HCT116 (cell line): ENCODE results near the gene SYNJ2. TPM values are rescaled to one million over a fixed set of nuclear protein-coding genes. Genes with fewer than 3 reads are reported as not detected.

Experiments used
- ATAC-seq: fragments of 200-7000 bp; cut with Tn5 transposase; 2 replicates; pipeline ENCODE4 v1.9.1; 2020; ENCODE audit warnings: mild to moderate bottlenecking, moderate library complexity
- BruUV-seq: library from RNA; stranded (reverse); fragments of 400-500 nt; replicated peaks from 2 replicates; lab custom pipeline; 2021; lab: Mats Ljungman, UMichigan
- CTCF ChIA-PET: fragments of 300-600 bp; sonication (Branson Sonifier 250); formaldehyde crosslinking; loops from one replicate; lab custom pipeline; 2021; ENCODE audit warnings: antibody characterized with exemption; lab: Charles Lee
- POLR2A ChIA-PET: fragments of 300-600, 350-600 bp; sonication (Branson Sonifier 250); formaldehyde crosslinking; loops from one replicate; lab custom pipeline; 2021; ENCODE audit warnings: antibody characterized with exemption; lab: Charles Lee
- RAD21 ChIA-PET, 2 experiments: fragments of 300-600 bp; sonication (Branson Sonifier 250); formaldehyde crosslinking; loops; one replicate each; lab custom pipeline; 2023; ENCODE audit warnings: low total read pairs in 2 of 2; ENCODE audit not compliant: uncharacterized antibody in 2 of 2, unreplicated experiment in 2 of 2, low non-redundant PET in 1 of 2; lab: Charles Lee
- DNase-seq: peaks from one replicate; pipeline ENCODE4 v3.0.0-alpha.2; 2010; ENCODE audit warnings: low read depth, low spot score
- H2AFZ ChIP-seq: fragments of 200-600 bp; shearing (Covaris generic), sonication (generic); 2 replicates; pipeline ENCODE4 v1.6.1; 2017; ENCODE audit warnings: low read depth, mixed run types, mixed read lengths, antibody characterized with exemption, low read length; ENCODE audit not compliant: poor library complexity, severe bottlenecking
- H3K27ac ChIP-seq: 2 replicates; pipeline ENCODE4 v1.5.1; 2012; ENCODE audit warnings: low read depth, low read length
- H3K27me3 ChIP-seq: fragments of 200-600 bp; sonication (generic); 2 replicates; pipeline ENCODE4 v1.6.1; 2016; ENCODE audit warnings: mixed run types, low read length, mixed read lengths; ENCODE audit not compliant: insufficient read depth
- H3K36me3 ChIP-seq, 2 experiments: fragments of 200-500 bp in 1 of 2; fragments of 200-600 bp in 1 of 2; sonication (Bioruptor generic) in 1 of 2; sonication (generic) in 1 of 2; 2 replicates each; pipeline versions ENCODE4 v1.5.1 to v1.6.1; 2014 to 2016; ENCODE audit warnings: low read length in 2 of 2, inconsistent platforms in 1 of 2, mixed read lengths in 1 of 2, mixed run types in 1 of 2; ENCODE audit not compliant: insufficient read depth in 2 of 2, control insufficient read depth in 1 of 2
- H3K4me1 ChIP-seq, 2 experiments: fragments of 200-600 bp in 1 of 2; sonication (generic) in 1 of 2; 2 replicates each; pipeline versions ENCODE4 v1.5.1 to v1.6.1; 2012 to 2017; ENCODE audit warnings: low read length in 2 of 2, inconsistent platforms in 1 of 2, mild to moderate bottlenecking in 1 of 2, mixed read lengths in 1 of 2, mixed run types in 1 of 2, moderate library complexity in 1 of 2; ENCODE audit not compliant: insufficient read depth in 2 of 2, control insufficient read depth in 1 of 2
- H3K4me2 ChIP-seq: fragments of 200-600 bp; sonication (generic); 2 replicates; pipeline ENCODE4 v1.6.1; 2017; ENCODE audit warnings: mixed run types, low read length, mixed read lengths
- H3K4me3 ChIP-seq, 2 experiments: fragments of 200-600 bp in 1 of 2; sonication (generic) in 1 of 2; replicated peaks in 1 of 2; 2 replicates each; pipeline ENCODE4 v1.5.1; 2011 to 2016; ENCODE audit warnings: low read length in 2 of 2, control low read depth in 1 of 2, low read depth in 1 of 2, mild to moderate bottlenecking in 1 of 2, mixed read lengths in 1 of 2, mixed run types in 1 of 2
- H3K79me2 ChIP-seq: fragments of 200-600 bp; sonication (generic); 2 replicates; pipeline ENCODE4 v1.6.1; 2017; ENCODE audit warnings: mild to moderate bottlenecking, mixed run types, low read length, moderate library complexity, mixed read lengths; ENCODE audit not compliant: insufficient read depth
- H3K9ac ChIP-seq: fragments of 200-600 bp; sonication (generic); 2 replicates; pipeline ENCODE4 v1.6.1; 2016; ENCODE audit warnings: low read length, mixed read lengths
- H3K9me2 ChIP-seq: fragments of 200-600 bp; sonication (generic), shearing (Covaris generic); 2 replicates; pipeline ENCODE4 v1.6.1; 2017; ENCODE audit warnings: mixed run types, mild to moderate bottlenecking, moderate library complexity; ENCODE audit not compliant: insufficient read depth
- H3K9me3 ChIP-seq, 2 experiments: fragments of 200-500 bp in 1 of 2; fragments of 200-600 bp in 1 of 2; sonication (Bioruptor generic) in 1 of 2; sonication (generic) in 1 of 2; 2 replicates each; pipeline ENCODE4 v1.6.1; 2014 to 2017; ENCODE audit warnings: low read length in 2 of 2, mixed read lengths in 2 of 2, inconsistent platforms in 1 of 2, low read depth in 1 of 2, mild to moderate bottlenecking in 1 of 2, mixed run types in 1 of 2, moderate library complexity in 1 of 2; ENCODE audit not compliant: control insufficient read depth in 1 of 2, insufficient read depth in 1 of 2
- H4K20me1 ChIP-seq: fragments of 200-600 bp; sonication (generic), shearing (Covaris generic); 2 replicates; pipeline ENCODE4 v1.6.1; 2017; ENCODE audit warnings: mixed run types, mild to moderate bottlenecking, moderate library complexity; ENCODE audit not compliant: insufficient read depth
- CTCF ChIP-seq, 3 experiments: fragments of 200-600 bp in 1 of 3; sonication (generic) in 1 of 3; IDR thresholded peaks in 2 of 3; conservative IDR thresholded peaks in 1 of 3; 2 replicates each; pipeline ENCODE4 v1.5.1; 2012 to 2017; ENCODE audit warnings: low read depth in 2 of 3, low read length in 2 of 3, antibody characterized with exemption in 1 of 3, borderline replicate concordance in 1 of 3, control low read depth in 1 of 3, mild to moderate bottlenecking in 1 of 3, mixed read lengths in 1 of 3, mixed run types in 1 of 3, moderate library complexity in 1 of 3; ENCODE audit not compliant: insufficient read depth in 1 of 3
- EGR1 ChIP-seq: IDR thresholded peaks from 2 replicates; pipeline ENCODE4 v1.6.1; 2012; ENCODE audit warnings: low read depth
- TCF7L2 ChIP-seq: IDR thresholded peaks from 2 replicates; pipeline ENCODE4 v1.7.0; 2011; ENCODE audit warnings: borderline replicate concordance, inconsistent platforms; ENCODE audit not compliant: insufficient read depth, insufficient read length; ENCODE audit errors: extremely low read depth
- ZFX ChIP-seq: fragments of 450-650 bp; IDR thresholded peaks from 2 replicates; pipeline ENCODE4 v1.6.1; 2017
- intact Hi-C: fragments of 100-400 bp; cut with micrococcal nuclease; formaldehyde crosslinking; loops from 2 replicates; pipeline ENCODE4 v1.10.0; 2022
- total RNA-seq: library from RNA; stranded (reverse); gene quantifications from one replicate; pipeline ENCODE4 v1.2.1, GENCODE V29; 2021; ENCODE audit not compliant: unreplicated experiment

Gene SYNJ2
- total RNA-seq, 1 experiment from 2014 or later, result 23.9 TPM

- BruUV-seq, result no TSS peak
- no peaks in the 10 kb centered on the region for H3K9me3 ChIP-seq
- peaks cover 16% of the 10 kb centered on the region; the same call in 1 of the 2 replicates for H4K20me1 ChIP-seq
- peaks cover 96% of the 10 kb centered on the region for H3K79me2 ChIP-seq
- no peak overlapping the region for H2AFZ ChIP-seq
- H3K27me3 ChIP-seq, result no peaks in the 10 kb centered on the region
- H3K9me2 ChIP-seq, result no peaks in the 10 kb centered on the region
- H3K36me3 ChIP-seq, result no peaks in the 10 kb centered on the region
- peak overlapping the region in 1 of 2 experiments; percentile 38; a peak in 3 of 4 replicates for H3K4me3 ChIP-seq
- peak overlapping the region; percentile 84 for H3K4me2 ChIP-seq
- CTCF ChIA-PET, result no interaction called here
- intact Hi-C loops, result no loop called here
- H3K9ac ChIP-seq, result peak overlapping the region; percentile 37
- ATAC-seq (peak; percentile 78), DNase-seq (no peak)
- peak; percentile 7 for TF ChIP-seq TCF7L2
- TF ChIP-seq EGR1, result peak; percentile 55; the same call in 1 of the 2 replicates
- TF ChIP-seq ZFX, result no peak
- 0 out of 6 replicates have a peak, but pooled peaks of 1 of the 3 experiments have one; percentile 13 for TF ChIP-seq CTCF (IDR thresholded peaks at IDR 0.05 in 2 of 3, conservative IDR thresholded peaks at IDR 0.05 in 1 of 3; ENCODE audit: borderline replicate concordance in 1 of 3, insufficient read depth in 1 of 3, low read depth in 2 of 3, low read length in 2 of 3)
- POLR2A ChIA-PET, result interaction anchor here (0.6 kb wide), 1 partner anchor 142 kb away, joined by 3 read pairs; no protein-coding TSS in a partner anchor
- RAD21 ChIA-PET, result no interaction called here
- H3K27ac ChIP-seq, result peak overlapping the region; percentile 52
- peaks cover 50 to 67% of the 10 kb centered on the region in 2 experiments for H3K4me1 ChIP-seq
These were observed 8.1 kb downstream of the SYNJ2 start for GRCh38 chr6:157989541-157990289.
